Measurements from ENCODE around the gene SECISBP2. TPM values are rescaled to one million over a fixed set of nuclear protein-coding genes. Genes with fewer than 3 reads are reported as not detected.
A peak's percentile ranks its signal among the peaks of the same experiment; 100 is the strongest.

The SECISBP2 gene
- total RNA-seq, 1 donor from 2014 or later: 25.5 TPM

- no peaks in the 10 kb centered on the region for H3K27me3 ChIP-seq (ENCODE audit: control insufficient read depth, insufficient read depth, low read length)
- no peak for DNase-seq (ENCODE audit: low read depth)
- H3K36me3 ChIP-seq (ENCODE audit: control insufficient read depth, insufficient read depth, low read length): peaks cover 45% of the 10 kb centered on the region
- no peak for TF ChIP-seq CTCF (IDR thresholded peaks at IDR 0.05; ENCODE audit: insufficient read depth, low read length, severe bottlenecking)
- peak; percentile 28 for FAIRE-seq
- H3K4me3 ChIP-seq (ENCODE audit: low read depth, low read length): no peak overlapping the region
Observed at GRCh38 chr9:89352874-89353649, 34.8 kb downstream of the SECISBP2 start.

DNA sequence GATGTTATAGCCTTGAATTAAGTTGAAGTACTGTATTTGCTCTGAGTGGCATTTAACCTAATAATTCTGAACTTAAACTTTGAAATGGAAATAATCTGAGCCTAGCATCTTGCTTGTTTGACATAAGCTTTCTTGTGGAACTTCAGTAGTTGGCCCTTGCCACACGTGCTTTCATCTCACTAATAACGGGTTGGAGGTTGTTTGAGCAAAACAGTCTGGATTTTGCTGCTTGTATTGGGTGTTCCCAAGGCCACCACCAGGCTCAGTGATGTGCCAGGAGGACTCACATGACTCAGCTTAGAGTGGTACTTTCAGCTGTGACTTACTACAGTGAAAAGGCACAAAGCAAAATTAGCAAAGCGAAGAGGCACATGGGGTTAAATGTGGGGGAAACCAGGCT, 35.7 kb downstream of the SECISBP2 start:
- TF ChIP-seq CTCF (IDR thresholded peaks at IDR 0.05; ENCODE audit: insufficient read depth, low read length, severe bottlenecking): no peak
- DNase-seq (ENCODE audit: low read depth) (no peak), FAIRE-seq (no peak)
- Histone ChIP-seq H3K36me3 (ENCODE audit: control insufficient read depth, insufficient read depth, low read length) (peaks cover 40% of the 10 kb centered on the region), H3K4me3 (ENCODE audit: low read depth, low read length) (no peak overlapping the region), H3K27me3 (ENCODE audit: control insufficient read depth, insufficient read depth, low read length) (no peaks in the 10 kb centered on the region)

GRCh38 chr9:89354471-89354870, 36.2 kb downstream of the SECISBP2 start:
- Histone ChIP-seq H3K27me3 (ENCODE audit: control insufficient read depth, insufficient read depth, low read length) (no peaks in the 10 kb centered on the region), H3K4me3 (ENCODE audit: low read depth, low read length) (no peak overlapping the region), H3K36me3 (ENCODE audit: control insufficient read depth, insufficient read depth, low read length) (peaks cover 40% of the 10 kb centered on the region)
- no peak for TF ChIP-seq CTCF (IDR thresholded peaks at IDR 0.05; ENCODE audit: insufficient read depth, low read length, severe bottlenecking)
- no peak for FAIRE-seq
- no peak for DNase-seq (ENCODE audit: low read depth)

- no peak for TF ChIP-seq CTCF (IDR thresholded peaks at IDR 0.05; ENCODE audit: insufficient read depth, low read length, severe bottlenecking)
- H3K27me3 ChIP-seq (ENCODE audit: control insufficient read depth, insufficient read depth, low read length): no peaks in the 10 kb centered on the region
- FAIRE-seq: no peak
- H3K36me3 ChIP-seq (ENCODE audit: control insufficient read depth, insufficient read depth, low read length): peaks cover 40% of the 10 kb centered on the region
- no peak for DNase-seq (ENCODE audit: low read depth)
- no peak overlapping the region for H3K4me3 ChIP-seq (ENCODE audit: low read depth, low read length)
Observed at GRCh38 chr9:89356782-89357181, 38.5 kb downstream of the SECISBP2 start.

DNA sequence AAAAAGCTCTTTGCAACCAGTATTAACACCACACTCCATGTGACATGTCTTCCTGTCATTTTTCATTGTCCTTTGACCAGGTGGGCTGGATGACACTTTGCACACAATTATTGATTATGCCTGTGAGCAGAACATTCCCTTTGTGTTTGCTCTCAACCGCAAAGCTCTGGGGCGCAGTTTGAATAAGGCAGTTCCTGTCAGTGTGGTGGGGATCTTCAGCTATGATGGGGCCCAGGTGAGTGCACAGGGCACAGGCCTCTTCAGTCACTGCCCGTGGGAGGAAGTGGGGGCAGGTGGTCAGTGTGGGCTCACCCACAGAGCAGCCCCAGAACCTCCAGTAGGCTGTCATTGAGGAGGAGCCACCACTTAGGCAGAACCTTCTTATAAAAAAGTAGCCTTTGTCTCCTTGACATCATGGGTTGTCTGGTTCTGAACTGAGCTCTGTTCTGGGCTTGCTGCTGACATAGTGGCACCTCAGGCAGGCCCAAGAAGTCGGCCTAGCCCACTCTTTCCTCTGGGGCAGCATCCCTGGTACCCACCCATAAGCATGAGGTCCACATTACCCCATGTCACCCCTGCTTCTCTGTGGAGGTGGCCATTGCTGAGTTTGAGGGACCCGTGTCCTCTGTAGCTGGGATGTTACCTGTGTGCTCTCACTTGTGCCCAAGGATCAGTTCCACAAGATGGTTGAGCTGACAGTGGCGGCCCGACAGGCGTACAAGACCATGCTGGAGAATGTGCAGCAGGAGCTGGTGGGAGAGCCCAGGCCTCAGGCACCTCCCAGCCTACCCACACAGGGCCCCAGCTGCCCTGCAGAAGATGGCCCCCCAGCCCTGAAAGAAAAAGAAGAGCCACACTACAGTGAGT, 39.3 kb downstream of the SECISBP2 start:
- FAIRE-seq (no peak), DNase-seq (ENCODE audit: low read depth) (no peak)
- no peak overlapping the region for H3K4me3 ChIP-seq (ENCODE audit: low read depth, low read length)
- TF ChIP-seq CTCF (IDR thresholded peaks at IDR 0.05; ENCODE audit: insufficient read depth, low read length, severe bottlenecking): no peak
- no peaks in the 10 kb centered on the region for H3K27me3 ChIP-seq (ENCODE audit: control insufficient read depth, insufficient read depth, low read length)
- H3K36me3 ChIP-seq (ENCODE audit: control insufficient read depth, insufficient read depth, low read length): peaks cover 35% of the 10 kb centered on the region
